ENCODE data around the gene RABIF. TPM values are rescaled to one million over a fixed set of nuclear protein-coding genes. Genes with fewer than 3 reads are reported as not detected.

Gene RABIF
- total RNA-seq, 1 experiment from 2014 or later = 15.3 TPM

DNA sequence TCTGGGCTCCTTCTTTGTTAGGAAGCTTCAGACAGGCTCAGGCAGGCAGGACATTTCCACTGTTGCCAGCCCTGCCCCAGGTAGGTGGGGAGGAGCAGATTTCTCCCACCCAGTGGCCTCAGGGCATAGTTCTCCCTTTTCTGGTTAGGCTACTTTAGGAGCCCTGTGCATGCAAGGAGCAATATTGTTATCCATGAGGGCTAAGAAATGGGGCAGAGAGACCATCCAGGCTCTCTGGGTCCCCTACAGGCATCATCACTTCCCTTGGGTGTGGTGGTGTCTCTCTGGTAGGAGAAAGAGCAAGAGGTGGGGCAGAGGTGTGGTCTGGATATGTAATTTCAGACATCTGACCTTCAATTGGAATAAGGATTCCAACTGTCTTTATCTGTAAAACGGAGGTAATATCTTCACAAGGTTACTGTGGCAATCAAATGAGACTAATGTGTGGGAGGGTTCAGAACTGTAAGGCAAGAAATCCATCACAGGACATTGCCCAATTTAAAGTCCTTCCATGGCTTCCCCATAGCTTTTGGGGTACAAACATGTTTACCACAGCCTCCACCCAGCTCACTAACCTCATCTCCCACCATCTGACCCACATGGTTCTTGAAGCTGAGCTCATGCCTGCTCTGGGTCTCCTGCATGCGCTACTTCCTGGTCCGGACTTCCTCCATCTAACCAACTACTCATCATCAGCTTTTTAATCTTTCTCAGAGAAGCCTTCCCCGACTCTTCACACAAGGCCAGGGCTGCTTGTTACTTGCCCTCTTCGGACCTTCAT lies 52.1 kb downstream of the RABIF start:
- ATAC-seq = no peak
- H3K27me3 ChIP-seq (ENCODE audit: control insufficient read depth, insufficient read depth, low read length) = 0 out of 2 replicates have a peak, but pooled peaks cover 2% of the 10 kb centered on the region
- ChIA-PET POLR2A (no interaction called here), CTCF (no interaction called here)
- no peaks in the 10 kb centered on the region for H3K36me3 ChIP-seq (ENCODE audit: control insufficient read depth, insufficient read depth, low read length)
- no peak overlapping the region for H3K4me3 ChIP-seq (ENCODE audit: low read depth in 2 of 2, low read length in 2 of 2)
- no peaks in the 10 kb centered on the region for H3K4me1 ChIP-seq (ENCODE audit: control insufficient read depth, insufficient read depth, low read length)
- DNase-seq (ENCODE audit: low read depth, low spot score) = no peak
- in situ Hi-C loops (cut with HindIII; ENCODE audit: low pct_unique_long_range_greater_than_20kb, low sequenced_read_pairs) = no loop called here
- H3K9me3 ChIP-seq (ENCODE audit: control insufficient read depth, insufficient read depth, low read depth, low read length) = no peaks in the 10 kb centered on the region
- no peak overlapping the region for H3K27ac ChIP-seq (ENCODE audit: low read length)
- BruUV-seq (replicated peaks) = no TSS peak
- TF ChIP-seq SIN3A (IDR thresholded peaks at IDR 0.05; ENCODE audit: borderline replicate concordance, insufficient read depth, low read depth, low read length) (no peak), TCF7L2 (IDR thresholded peaks at IDR 0.05; ENCODE audit: low read depth, low read length) (no peak), POLR2AphosphoS5 (IDR thresholded peaks at IDR 0.05; ENCODE audit: low read depth, low read length) (no peak)
- TF ChIP-seq, protein P1, sequence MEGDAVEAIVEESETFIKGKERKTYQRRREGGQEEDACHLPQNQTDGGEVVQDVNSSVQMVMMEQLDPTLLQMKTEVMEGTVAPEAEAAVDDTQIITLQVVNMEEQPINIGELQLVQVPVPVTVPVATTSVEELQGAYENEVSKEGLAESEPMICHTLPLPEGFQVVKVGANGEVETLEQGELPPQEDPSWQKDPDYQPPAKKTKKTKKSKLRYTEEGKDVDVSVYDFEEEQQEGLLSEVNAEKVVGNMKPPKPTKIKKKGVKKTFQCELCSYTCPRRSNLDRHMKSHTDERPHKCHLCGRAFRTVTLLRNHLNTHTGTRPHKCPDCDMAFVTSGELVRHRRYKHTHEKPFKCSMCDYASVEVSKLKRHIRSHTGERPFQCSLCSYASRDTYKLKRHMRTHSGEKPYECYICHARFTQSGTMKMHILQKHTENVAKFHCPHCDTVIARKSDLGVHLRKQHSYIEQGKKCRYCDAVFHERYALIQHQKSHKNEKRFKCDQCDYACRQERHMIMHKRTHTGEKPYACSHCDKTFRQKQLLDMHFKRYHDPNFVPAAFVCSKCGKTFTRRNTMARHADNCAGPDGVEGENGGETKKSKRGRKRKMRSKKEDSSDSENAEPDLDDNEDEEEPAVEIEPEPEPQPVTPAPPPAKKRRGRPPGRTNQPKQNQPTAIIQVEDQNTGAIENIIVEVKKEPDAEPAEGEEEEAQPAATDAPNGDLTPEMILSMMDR (IDR thresholded peaks at IDR 0.05) = no peak
- TF ChIP-seq, protein P2, sequence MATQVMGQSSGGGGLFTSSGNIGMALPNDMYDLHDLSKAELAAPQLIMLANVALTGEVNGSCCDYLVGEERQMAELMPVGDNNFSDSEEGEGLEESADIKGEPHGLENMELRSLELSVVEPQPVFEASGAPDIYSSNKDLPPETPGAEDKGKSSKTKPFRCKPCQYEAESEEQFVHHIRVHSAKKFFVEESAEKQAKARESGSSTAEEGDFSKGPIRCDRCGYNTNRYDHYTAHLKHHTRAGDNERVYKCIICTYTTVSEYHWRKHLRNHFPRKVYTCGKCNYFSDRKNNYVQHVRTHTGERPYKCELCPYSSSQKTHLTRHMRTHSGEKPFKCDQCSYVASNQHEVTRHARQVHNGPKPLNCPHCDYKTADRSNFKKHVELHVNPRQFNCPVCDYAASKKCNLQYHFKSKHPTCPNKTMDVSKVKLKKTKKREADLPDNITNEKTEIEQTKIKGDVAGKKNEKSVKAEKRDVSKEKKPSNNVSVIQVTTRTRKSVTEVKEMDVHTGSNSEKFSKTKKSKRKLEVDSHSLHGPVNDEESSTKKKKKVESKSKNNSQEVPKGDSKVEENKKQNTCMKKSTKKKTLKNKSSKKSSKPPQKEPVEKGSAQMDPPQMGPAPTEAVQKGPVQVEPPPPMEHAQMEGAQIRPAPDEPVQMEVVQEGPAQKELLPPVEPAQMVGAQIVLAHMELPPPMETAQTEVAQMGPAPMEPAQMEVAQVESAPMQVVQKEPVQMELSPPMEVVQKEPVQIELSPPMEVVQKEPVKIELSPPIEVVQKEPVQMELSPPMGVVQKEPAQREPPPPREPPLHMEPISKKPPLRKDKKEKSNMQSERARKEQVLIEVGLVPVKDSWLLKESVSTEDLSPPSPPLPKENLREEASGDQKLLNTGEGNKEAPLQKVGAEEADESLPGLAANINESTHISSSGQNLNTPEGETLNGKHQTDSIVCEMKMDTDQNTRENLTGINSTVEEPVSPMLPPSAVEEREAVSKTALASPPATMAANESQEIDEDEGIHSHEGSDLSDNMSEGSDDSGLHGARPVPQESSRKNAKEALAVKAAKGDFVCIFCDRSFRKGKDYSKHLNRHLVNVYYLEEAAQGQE (IDR thresholded peaks at IDR 0.05; ENCODE audit: insufficient read depth in 1 of 2, low read depth in 2 of 2, low read length in 1 of 2) = no peak
- intact Hi-C loops (cut with micrococcal nuclease; ENCODE audit: unreplicated experiment) = no loop called here

DNA sequence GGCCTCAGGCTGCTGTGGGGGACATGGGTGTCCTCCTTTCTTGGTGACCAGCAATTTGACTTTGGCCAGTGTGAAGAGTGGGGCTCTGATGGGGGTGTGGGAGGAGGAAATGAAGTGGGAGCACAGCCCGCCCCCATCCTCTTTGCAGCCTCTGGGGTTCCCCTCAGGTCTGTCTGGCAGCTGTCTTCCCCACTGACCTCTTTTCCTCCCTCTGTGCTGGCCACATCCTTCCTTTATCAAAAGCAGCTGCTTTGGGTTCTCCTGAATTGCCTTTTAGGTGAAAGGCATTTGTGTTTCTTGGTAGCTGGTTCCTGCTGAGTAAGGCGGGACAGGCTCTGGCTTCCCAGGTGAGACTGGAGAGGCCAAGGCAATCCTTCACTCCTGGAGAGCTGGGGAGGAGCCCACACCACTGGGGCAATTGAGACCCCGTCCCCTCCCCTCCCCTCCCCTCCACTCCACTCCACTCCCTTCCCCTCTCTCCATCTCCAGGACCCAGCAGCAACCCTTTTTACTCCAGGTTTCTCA lies 53.3 kb downstream of the RABIF start:
- no peaks in the 10 kb centered on the region for H3K36me3 ChIP-seq (ENCODE audit: control insufficient read depth, insufficient read depth, low read length)
- ATAC-seq = no peak
- no peaks in the 10 kb centered on the region for H3K9me3 ChIP-seq (ENCODE audit: control insufficient read depth, insufficient read depth, low read depth, low read length)
- no TSS peak for BruUV-seq (replicated peaks)
- ChIA-PET POLR2A (no interaction called here), CTCF (no interaction called here)
- in situ Hi-C loops (cut with HindIII; ENCODE audit: low pct_unique_long_range_greater_than_20kb, low sequenced_read_pairs) = no loop called here
- DNase-seq (ENCODE audit: low read depth, low spot score) = no peak
- no peak overlapping the region for H3K27ac ChIP-seq (ENCODE audit: low read length)
- H3K4me1 ChIP-seq (ENCODE audit: control insufficient read depth, insufficient read depth, low read length) = no peaks in the 10 kb centered on the region
- no peak for TF ChIP-seq TCF7L2 (IDR thresholded peaks at IDR 0.05; ENCODE audit: low read depth, low read length)
- TF ChIP-seq, protein P1 (IDR thresholded peaks at IDR 0.05) = no peak
- TF ChIP-seq SIN3A (IDR thresholded peaks at IDR 0.05; ENCODE audit: borderline replicate concordance, insufficient read depth, low read depth, low read length) = no peak
- TF ChIP-seq, protein P2 (IDR thresholded peaks at IDR 0.05; ENCODE audit: insufficient read depth in 1 of 2, low read depth in 2 of 2, low read length in 1 of 2) = no peak
- no peak for TF ChIP-seq POLR2AphosphoS5 (IDR thresholded peaks at IDR 0.05; ENCODE audit: low read depth, low read length)
- H3K4me3 ChIP-seq (ENCODE audit: low read depth in 2 of 2, low read length in 2 of 2) = no peak overlapping the region
- intact Hi-C loops (cut with micrococcal nuclease; ENCODE audit: unreplicated experiment) = no loop called here
- H3K27me3 ChIP-seq (ENCODE audit: control insufficient read depth, insufficient read depth, low read length) = 0 out of 2 replicates have a peak, but pooled peaks cover 2% of the 10 kb centered on the region
